Retinal pigment epithelial cell (primary cell): ENCODE data around the gene FMC1.
"Not testable (repeated sequence)": the region's sequence is repeated elsewhere in the genome, so short reads cannot be mapped to it uniquely, and the experiment has no call there.

Experiments used
- DNase-seq: peaks from one replicate; pipeline ENCODE4 v3.0.0-alpha.2; 2010; ENCODE audit warnings: low read depth
- H3K4me3 ChIP-seq: 2 replicates; pipeline ENCODE4 v1.5.1; 2011; ENCODE audit warnings: mild to moderate bottlenecking, low read length, control low read depth, moderate library complexity
- CTCF ChIP-seq: conservative IDR thresholded peaks from 2 replicates; pipeline ENCODE4 v1.5.1; 2011; ENCODE audit warnings: low read depth, low read length, control low read depth, inconsistent platforms

The FMC1 gene

GRCh38 chr7:139330333-139331030 lies 10.7 kb upstream of the FMC1 start:
- no peak for DNase-seq
- no peak for TF ChIP-seq CTCF
- H3K4me3 ChIP-seq = no peak overlapping the region

DNA sequence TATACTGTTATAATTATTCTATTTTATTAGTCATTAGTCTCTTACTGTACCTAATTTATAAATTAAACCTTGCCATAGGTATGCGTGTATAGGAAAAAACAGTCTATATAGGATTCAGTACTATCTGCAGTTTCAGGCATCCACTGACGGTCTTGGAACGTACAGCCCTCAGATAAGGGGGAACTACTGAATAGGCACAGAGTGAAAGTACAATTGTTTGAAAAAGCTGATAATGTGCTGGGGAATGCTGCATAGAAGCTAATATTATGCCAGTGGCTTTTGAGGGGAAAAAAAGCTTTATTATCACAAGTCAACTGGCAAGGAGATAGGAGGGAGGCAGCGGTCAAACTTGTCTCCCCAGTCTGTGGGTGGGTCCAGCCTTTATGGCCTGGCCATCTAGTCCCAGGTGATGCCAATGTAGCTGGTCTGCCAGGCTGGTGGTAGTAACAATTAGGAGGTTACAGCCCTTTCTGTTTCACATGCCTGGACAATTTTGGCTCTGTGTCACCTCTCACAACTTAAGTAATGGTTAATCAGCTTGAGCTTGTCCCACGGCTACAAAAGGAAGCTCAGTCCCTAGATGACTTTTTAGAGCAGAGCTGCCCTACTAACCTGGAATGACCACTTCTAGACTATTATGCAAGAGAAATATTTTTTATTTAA lies 8.3 kb upstream of the FMC1 start:
- DNase-seq = no peak
- TF ChIP-seq CTCF = no peak
- no peak overlapping the region for H3K4me3 ChIP-seq

DNA sequence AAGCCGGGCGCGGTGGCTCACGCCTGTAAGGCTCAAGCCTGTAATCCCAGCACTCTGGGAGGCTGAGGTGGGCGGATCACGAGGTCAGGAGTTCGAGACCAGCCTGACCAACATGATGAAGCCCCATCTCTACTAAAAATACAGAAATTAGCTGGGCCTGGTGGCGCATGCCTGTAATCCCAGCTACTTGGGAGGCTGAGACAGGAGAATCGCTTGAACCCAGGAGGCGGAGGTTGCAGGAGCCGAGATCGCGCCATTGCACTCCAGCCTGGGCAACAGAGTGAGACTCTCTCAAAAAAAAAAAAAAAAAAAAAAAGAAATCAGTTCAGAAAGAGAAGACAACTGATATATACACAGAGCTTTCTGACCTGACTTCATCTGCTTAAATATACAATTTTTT lies 7.7 kb upstream of the FMC1 start:
- H3K4me3 ChIP-seq, DNase-seq: not testable (repeated sequence)

- no peak for TF ChIP-seq CTCF
- H3K4me3 ChIP-seq = no peak overlapping the region
Observed at GRCh38 chr7:139334399-139335150, 6.6 kb upstream of the FMC1 start.

GRCh38 chr7:139339025-139339424 lies 2.1 kb upstream of the FMC1 start:
- DNase-seq = no peak
- no peak overlapping the region for H3K4me3 ChIP-seq
- TF ChIP-seq CTCF = no peak

More at GRCh38 chr7:139334399-139335150, 6.6 kb upstream of the FMC1 start:
- DNase-seq = no peak

DNA sequence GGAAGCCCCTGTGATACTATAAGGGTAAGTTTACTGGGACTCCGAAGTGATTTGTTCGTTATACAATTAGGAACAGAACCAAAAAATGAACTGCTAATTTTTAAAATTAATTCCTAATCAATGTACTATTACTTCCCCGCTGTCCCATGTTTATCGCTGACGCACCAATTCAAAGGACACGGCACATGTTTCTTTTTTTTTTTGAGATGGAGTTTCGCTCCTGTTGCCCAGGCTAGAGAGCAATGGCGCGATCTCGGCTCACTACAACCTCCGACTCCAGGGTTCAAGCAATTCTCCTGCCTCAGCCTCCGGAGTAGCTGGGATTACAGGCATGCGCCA lies 1.5 kb upstream of the FMC1 start:
- TF ChIP-seq CTCF = no peak
- H3K4me3 ChIP-seq = peak overlapping the region; percentile 95
- no peak for DNase-seq

GRCh38 chr7:139340037-139340807 lies 915 bp upstream of the FMC1 start:
- TF ChIP-seq CTCF = peak; percentile 78
- peak overlapping the region; percentile 95 for H3K4me3 ChIP-seq
- peak; percentile 99 for DNase-seq
